ENCODE measurements around the gene PAPSS1.

Gene PAPSS1
- long read RNA-seq, transcript PAPSS1-201 (12 exons, 2,731 nt) = major isoform, 437 of 470 reads
- long read RNA-seq, partial matches to known transcripts = 15 of 470 reads
- long read RNA-seq, other reads (novel, unspliced or antisense) = 18 of 470 reads

DNA sequence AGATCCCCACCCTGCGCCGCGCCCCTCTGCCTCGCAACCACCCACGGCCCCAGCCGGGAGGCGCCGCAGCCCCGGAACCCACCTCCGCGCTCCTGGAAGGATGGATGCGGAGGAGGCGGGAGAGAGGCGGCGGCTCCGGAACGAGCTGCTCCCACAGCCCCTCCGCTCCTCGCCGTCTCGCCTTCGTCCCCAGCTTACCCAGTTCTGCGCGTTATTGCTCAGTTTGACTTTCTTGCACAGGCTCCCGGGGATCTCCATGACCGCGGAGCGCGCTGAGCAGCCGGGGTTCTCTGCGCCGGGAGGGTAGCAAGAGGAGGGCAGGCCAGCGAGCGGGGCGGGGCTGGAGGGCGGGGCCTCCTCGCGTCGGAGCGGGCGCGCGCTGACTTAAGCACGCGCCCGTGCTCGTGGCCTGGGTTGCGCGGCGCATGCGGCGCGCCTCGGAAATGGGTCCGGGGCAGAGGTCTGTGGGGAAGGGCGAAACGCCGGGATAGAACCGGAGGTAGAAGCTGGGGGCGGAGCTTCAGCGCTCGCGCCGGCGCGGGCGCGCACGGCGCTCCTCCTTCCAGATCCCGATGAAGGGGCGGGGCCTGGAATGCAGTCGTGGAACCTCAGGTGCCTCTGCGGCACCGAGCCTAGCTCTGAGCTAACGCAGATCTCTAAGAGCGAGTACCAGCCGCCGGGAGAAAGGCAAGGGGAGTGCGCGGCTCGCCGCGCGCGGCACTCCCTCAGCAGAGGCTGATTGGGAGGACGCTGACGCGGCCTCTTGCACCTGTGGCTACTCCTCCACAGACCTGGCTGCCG lies at the start of gene PAPSS1:
Gene PAPSS1, minus strand, starts transcription at position 313 of the 801 bp plus-strand sequence. Its CDS starts 55 bp downstream, at position 258.
- Histone ChIP-seq H3K4me3 (replicated peaks; ENCODE audit: insufficient read depth, low read length) (peak within 1 kb of the TSS; percentile 99), H3K27ac (replicated peaks) (peak within 1 kb of the TSS; percentile 63), H3K27me3 (ENCODE audit: insufficient read depth, poor library complexity, severe bottlenecking) (no peaks in the 10 kb centered on the region)
- TF ChIP-seq, protein P1, sequence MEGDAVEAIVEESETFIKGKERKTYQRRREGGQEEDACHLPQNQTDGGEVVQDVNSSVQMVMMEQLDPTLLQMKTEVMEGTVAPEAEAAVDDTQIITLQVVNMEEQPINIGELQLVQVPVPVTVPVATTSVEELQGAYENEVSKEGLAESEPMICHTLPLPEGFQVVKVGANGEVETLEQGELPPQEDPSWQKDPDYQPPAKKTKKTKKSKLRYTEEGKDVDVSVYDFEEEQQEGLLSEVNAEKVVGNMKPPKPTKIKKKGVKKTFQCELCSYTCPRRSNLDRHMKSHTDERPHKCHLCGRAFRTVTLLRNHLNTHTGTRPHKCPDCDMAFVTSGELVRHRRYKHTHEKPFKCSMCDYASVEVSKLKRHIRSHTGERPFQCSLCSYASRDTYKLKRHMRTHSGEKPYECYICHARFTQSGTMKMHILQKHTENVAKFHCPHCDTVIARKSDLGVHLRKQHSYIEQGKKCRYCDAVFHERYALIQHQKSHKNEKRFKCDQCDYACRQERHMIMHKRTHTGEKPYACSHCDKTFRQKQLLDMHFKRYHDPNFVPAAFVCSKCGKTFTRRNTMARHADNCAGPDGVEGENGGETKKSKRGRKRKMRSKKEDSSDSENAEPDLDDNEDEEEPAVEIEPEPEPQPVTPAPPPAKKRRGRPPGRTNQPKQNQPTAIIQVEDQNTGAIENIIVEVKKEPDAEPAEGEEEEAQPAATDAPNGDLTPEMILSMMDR (IDR thresholded peaks at IDR 0.05; ENCODE audit: insufficient read depth, low read length) = no peak
- peak; percentile 71 for TF ChIP-seq GABPA (IDR thresholded peaks at IDR 0.05; ENCODE audit: low read depth)
- TF ChIP-seq POLR2AphosphoS5 (IDR thresholded peaks at IDR 0.05; ENCODE audit: low read depth) = peak; percentile 52; the same call in 1 of the 2 replicates
- TF ChIP-seq, protein P2, sequence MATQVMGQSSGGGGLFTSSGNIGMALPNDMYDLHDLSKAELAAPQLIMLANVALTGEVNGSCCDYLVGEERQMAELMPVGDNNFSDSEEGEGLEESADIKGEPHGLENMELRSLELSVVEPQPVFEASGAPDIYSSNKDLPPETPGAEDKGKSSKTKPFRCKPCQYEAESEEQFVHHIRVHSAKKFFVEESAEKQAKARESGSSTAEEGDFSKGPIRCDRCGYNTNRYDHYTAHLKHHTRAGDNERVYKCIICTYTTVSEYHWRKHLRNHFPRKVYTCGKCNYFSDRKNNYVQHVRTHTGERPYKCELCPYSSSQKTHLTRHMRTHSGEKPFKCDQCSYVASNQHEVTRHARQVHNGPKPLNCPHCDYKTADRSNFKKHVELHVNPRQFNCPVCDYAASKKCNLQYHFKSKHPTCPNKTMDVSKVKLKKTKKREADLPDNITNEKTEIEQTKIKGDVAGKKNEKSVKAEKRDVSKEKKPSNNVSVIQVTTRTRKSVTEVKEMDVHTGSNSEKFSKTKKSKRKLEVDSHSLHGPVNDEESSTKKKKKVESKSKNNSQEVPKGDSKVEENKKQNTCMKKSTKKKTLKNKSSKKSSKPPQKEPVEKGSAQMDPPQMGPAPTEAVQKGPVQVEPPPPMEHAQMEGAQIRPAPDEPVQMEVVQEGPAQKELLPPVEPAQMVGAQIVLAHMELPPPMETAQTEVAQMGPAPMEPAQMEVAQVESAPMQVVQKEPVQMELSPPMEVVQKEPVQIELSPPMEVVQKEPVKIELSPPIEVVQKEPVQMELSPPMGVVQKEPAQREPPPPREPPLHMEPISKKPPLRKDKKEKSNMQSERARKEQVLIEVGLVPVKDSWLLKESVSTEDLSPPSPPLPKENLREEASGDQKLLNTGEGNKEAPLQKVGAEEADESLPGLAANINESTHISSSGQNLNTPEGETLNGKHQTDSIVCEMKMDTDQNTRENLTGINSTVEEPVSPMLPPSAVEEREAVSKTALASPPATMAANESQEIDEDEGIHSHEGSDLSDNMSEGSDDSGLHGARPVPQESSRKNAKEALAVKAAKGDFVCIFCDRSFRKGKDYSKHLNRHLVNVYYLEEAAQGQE (IDR thresholded peaks at IDR 0.05; ENCODE audit: insufficient replicate concordance, low read depth) = no peak
- peak; percentile 90 to 96 for DNase-seq (ENCODE audit: low read depth in 1 of 2, low spot score in 1 of 2)

DNA sequence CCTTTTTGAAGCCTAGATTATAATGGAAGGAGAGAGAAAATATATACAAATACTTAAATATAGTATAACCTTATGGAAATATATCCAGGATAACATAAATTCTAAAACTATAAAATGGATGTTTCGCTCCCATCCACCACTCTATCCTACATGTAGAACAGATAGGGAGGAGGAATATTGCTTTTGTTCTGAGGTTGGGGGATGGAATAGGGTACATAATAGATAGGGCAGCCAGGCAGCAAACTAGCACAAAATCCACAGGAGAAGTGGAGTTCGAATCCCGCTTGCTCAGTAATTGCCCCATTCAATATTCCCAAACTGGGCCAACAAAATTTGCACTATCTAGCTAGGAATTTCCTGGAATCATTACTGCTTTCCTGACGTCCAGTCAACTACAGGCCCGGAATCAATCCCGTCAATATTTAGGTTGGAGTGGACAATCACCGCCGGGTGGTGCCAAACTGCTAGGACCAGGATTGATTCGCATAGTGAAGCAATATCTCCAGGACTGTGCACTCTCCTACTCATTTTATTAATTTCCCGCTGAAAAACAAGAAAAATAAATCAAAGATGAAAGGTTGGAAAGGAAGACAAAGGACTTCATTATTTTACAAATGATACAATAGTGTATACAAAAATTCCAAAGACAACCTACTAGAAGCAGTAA lies 40.4 kb upstream of the PAPSS1 start:
- TF ChIP-seq, protein P1 (IDR thresholded peaks at IDR 0.05; ENCODE audit: insufficient read depth, low read length) = no peak
- TF ChIP-seq POLR2AphosphoS5 (IDR thresholded peaks at IDR 0.05; ENCODE audit: low read depth) (no peak), GABPA (IDR thresholded peaks at IDR 0.05; ENCODE audit: low read depth) (no peak), SPI1 (IDR thresholded peaks at IDR 0.05; ENCODE audit: borderline replicate concordance, low read depth) (no peak)
- TF ChIP-seq, protein P2 (IDR thresholded peaks at IDR 0.05; ENCODE audit: insufficient replicate concordance, low read depth) = no peak
- Histone ChIP-seq H3K4me3 (replicated peaks; ENCODE audit: insufficient read depth, low read length) (no peak overlapping the region), H3K27me3 (ENCODE audit: insufficient read depth, poor library complexity, severe bottlenecking) (no peaks in the 10 kb centered on the region), H3K27ac (replicated peaks) (no peak overlapping the region)
- DNase-seq (ENCODE audit: low read depth in 1 of 2, low spot score in 1 of 2) = no peak

DNA sequence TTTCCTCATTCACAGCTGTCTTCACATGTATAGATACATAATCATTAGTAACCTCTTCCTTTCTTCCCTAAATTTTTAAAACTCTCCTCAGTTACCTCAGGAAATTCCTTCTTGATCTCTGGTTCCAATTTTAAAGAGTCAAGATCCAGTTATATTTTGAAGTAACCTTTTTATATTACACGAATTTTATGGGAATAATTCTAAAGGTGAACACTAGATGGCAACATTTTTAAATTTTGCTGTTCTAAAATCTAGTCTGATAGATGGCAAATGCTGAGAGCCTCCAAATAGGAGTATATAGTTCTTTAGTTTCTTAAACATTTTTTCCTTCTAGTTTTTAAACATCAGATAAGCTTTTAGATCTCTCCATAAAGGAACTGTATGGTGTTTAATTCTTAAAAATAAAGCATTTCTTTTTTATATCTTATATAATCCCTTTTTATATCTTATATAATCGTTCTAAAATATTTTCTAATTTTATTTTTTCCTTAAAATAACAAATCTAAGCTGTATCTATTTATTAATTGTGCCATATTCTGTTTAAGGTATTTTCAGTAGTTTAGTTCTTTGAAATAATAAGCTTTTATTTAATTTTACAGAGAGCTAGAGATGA lies 37.9 kb upstream of the PAPSS1 start:
- no peak for DNase-seq (ENCODE audit: low read depth in 1 of 2, low spot score in 1 of 2)
- Histone ChIP-seq H3K4me3 (replicated peaks; ENCODE audit: insufficient read depth, low read length) (no peak overlapping the region), H3K27me3 (ENCODE audit: insufficient read depth, poor library complexity, severe bottlenecking) (no peaks in the 10 kb centered on the region), H3K27ac (replicated peaks) (no peak overlapping the region; the same call in 1 of the 2 replicates)
- TF ChIP-seq SPI1 (IDR thresholded peaks at IDR 0.05; ENCODE audit: borderline replicate concordance, low read depth) (no peak), POLR2AphosphoS5 (IDR thresholded peaks at IDR 0.05; ENCODE audit: low read depth) (no peak), GABPA (IDR thresholded peaks at IDR 0.05; ENCODE audit: low read depth) (no peak)
- TF ChIP-seq, protein P2 (IDR thresholded peaks at IDR 0.05; ENCODE audit: insufficient replicate concordance, low read depth) = no peak
- TF ChIP-seq, protein P1 (IDR thresholded peaks at IDR 0.05; ENCODE audit: insufficient read depth, low read length) = no peak
